ENCODE measurements around the gene TPST2.

TPST2 gene

DNA sequence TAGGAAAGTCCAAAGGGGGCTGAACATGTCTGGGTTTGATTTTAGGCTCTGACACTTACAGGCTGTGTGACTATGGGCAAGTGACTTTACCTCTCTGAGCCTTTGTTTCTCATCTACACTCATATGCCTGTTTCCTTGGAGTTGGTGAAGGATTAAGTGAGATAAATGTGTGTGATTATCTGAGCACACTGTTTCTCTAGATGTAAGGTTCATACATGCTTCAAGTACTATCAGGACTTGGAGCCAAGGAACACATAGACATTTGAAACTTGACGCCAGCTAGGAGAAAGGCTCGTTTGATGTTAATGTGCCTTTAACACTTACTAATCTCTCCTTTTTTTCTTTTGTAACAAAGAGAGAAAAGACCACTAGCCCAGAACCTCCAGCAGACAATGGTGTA lies 18.2 kb upstream of the TPST2 start:
- POLR2A ChIA-PET, result no interaction called here
- CTCF ChIA-PET, result no interaction called here
- TF ChIP-seq NFRKB (IDR thresholded peaks at IDR 0.05) (no peak), LEF1 (IDR thresholded peaks at IDR 0.05; ENCODE audit: borderline replicate concordance) (no peak), SUZ12 (IDR thresholded peaks at IDR 0.05) (no peak), FOXM1 (IDR thresholded peaks at IDR 0.05; ENCODE audit: borderline replicate concordance) (no peak), HDGF (IDR thresholded peaks at IDR 0.05; ENCODE audit: borderline replicate concordance) (no peak), ZNF384 (IDR thresholded peaks at IDR 0.05) (no peak), FOXA1 (IDR thresholded peaks at IDR 0.05) (no peak), CTBP1 (IDR thresholded peaks at IDR 0.05; ENCODE audit: borderline replicate concordance) (no peak), SP1 (IDR thresholded peaks at IDR 0.05) (no peak), L3MBTL2 (conservative IDR thresholded peaks at IDR 0.05) (no peak), ELF4 (IDR thresholded peaks at IDR 0.05) (no peak), PKNOX1 (IDR thresholded peaks at IDR 0.05) (no peak), TARDBP (IDR thresholded peaks at IDR 0.05) (no peak)
- no peak for DNase-seq (ENCODE audit: extremely low spot score)

DNA sequence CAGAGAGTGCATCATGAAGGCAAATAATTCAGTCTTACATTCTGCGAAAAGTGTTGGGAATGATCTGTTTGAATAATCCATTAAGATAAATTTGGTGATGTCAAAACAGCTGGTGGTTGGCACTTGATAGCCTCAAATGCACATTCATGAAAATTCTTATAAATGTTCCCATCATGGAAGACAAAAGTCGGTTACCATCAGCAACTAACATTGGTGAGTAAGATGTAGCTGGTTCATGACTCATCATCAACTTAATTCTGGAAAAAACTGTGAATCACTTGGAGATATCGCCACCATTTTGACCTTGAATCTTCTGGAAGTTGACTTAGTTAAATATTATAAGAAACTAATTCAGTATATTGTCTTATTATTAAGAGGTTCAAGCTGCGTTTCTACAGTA lies 16.7 kb upstream of the TPST2 start:
- no peak for DNase-seq (ENCODE audit: extremely low spot score)
- TF ChIP-seq SUZ12 (IDR thresholded peaks at IDR 0.05), result no peak
- POLR2A ChIA-PET, result no interaction called here
- CTCF ChIA-PET, result no interaction called here

DNA sequence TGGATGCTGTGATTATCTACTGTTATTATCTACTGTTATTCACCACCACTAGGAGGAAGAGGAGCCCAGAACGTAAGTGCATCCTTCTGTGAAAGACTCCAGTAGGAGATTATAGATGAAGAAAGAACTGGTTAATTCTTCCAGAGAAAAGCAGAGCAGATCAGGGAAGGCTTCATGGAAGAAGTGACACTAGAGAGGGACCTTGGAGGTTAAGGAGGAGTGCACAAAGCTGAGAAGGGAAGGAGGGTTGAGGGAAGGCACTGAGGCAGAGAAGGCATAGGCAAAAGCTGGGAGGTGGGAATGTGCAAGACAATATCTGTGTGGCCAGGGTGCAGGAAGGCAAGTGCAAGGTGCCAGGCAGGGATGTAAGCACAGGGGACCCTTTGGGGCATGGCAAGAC lies 14.4 kb upstream of the TPST2 start:
- POLR2A ChIA-PET, result no interaction called here

DNA sequence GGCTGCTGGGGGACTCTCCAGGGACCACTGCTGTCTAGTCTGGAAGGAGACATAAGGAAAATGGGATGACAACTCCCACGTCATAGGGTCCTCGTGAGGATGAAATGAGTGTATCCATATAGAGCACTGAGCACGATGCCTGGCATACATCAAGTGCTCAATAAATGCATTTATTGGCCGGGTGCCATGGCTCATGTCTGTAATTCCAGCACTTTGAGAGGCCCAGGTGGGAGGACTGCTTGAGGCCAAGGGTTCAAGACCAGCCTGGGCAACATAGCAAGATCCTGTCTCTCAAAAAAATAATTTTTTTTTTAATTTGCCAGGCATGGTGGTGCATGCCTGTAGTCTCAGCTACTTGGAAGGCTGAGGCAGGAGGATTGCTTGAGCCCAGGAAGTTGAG lies 12.2 kb upstream of the TPST2 start:
- ChIA-PET CTCF (no interaction called here), POLR2A (no interaction called here)
- no peak for TF ChIP-seq L3MBTL2 (conservative IDR thresholded peaks at IDR 0.05)
- no peak for TF ChIP-seq ARNT (IDR thresholded peaks at IDR 0.05)
- no peak for TF ChIP-seq BHLHE40 (IDR thresholded peaks at IDR 0.05; ENCODE audit: borderline replicate concordance)
- no peak for TF ChIP-seq SUZ12 (IDR thresholded peaks at IDR 0.05)
- no peak for TF ChIP-seq LEF1 (IDR thresholded peaks at IDR 0.05; ENCODE audit: borderline replicate concordance)
- TF ChIP-seq TARDBP (IDR thresholded peaks at IDR 0.05), result no peak
- no peak for DNase-seq (ENCODE audit: extremely low spot score)

More for the DNA sequence above, 14.4 kb upstream of the TPST2 start:
- CTCF ChIA-PET, result no interaction called here
- DNase-seq (ENCODE audit: extremely low spot score), result no peak
- TF ChIP-seq ZNF384 (IDR thresholded peaks at IDR 0.05), result no peak
- TF ChIP-seq FOXA1 (IDR thresholded peaks at IDR 0.05), result no peak
- TF ChIP-seq SP1 (IDR thresholded peaks at IDR 0.05), result no peak
- no peak for TF ChIP-seq L3MBTL2 (conservative IDR thresholded peaks at IDR 0.05)
- TF ChIP-seq LEF1 (IDR thresholded peaks at IDR 0.05; ENCODE audit: borderline replicate concordance), result no peak
- no peak for TF ChIP-seq HDGF (IDR thresholded peaks at IDR 0.05; ENCODE audit: borderline replicate concordance)
- TF ChIP-seq FOXK2 (IDR thresholded peaks at IDR 0.05), result no peak
- no peak for TF ChIP-seq ARNT (IDR thresholded peaks at IDR 0.05)
- TF ChIP-seq BHLHE40 (IDR thresholded peaks at IDR 0.05; ENCODE audit: borderline replicate concordance), result no peak
- TF ChIP-seq FOXM1 (IDR thresholded peaks at IDR 0.05; ENCODE audit: borderline replicate concordance), result no peak
- TF ChIP-seq NFRKB (IDR thresholded peaks at IDR 0.05), result no peak
- no peak for TF ChIP-seq PKNOX1 (IDR thresholded peaks at IDR 0.05)
- TF ChIP-seq SUZ12 (IDR thresholded peaks at IDR 0.05), result no peak
- TF ChIP-seq CTBP1 (IDR thresholded peaks at IDR 0.05; ENCODE audit: borderline replicate concordance), result no peak
- no peak for TF ChIP-seq ELF4 (IDR thresholded peaks at IDR 0.05)
- no peak for TF ChIP-seq TARDBP (IDR thresholded peaks at IDR 0.05)

DNA sequence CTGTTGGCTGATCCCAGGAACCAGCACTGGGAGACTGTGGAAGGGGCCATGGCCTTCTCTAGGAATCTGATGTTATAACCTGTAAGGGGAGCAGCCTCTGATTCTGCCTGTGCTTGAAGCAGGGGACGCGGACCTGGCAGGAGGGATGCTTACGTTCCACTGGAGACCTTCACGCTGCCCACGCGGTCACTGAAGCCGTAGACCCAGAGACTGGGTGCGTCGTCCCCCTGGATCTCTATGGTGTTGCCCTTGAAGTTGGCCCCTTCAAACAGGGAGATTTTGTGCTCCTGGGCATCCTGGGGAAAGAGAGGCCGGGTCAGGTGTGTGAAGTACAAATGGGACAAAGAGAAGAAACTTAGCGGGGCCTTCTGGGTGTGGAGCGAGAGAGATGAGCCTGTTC lies 11.8 kb upstream of the TPST2 start:
- no peak for DNase-seq (ENCODE audit: extremely low spot score)
- ChIA-PET CTCF (no interaction called here), POLR2A (no interaction called here)
- TF ChIP-seq CTBP1 (IDR thresholded peaks at IDR 0.05; ENCODE audit: borderline replicate concordance) (no peak), LEF1 (IDR thresholded peaks at IDR 0.05; ENCODE audit: borderline replicate concordance) (no peak), FOXM1 (IDR thresholded peaks at IDR 0.05; ENCODE audit: borderline replicate concordance) (no peak), ZNF384 (IDR thresholded peaks at IDR 0.05) (no peak), ARNT (IDR thresholded peaks at IDR 0.05) (no peak), L3MBTL2 (conservative IDR thresholded peaks at IDR 0.05) (no peak), HDGF (IDR thresholded peaks at IDR 0.05; ENCODE audit: borderline replicate concordance) (no peak), TARDBP (IDR thresholded peaks at IDR 0.05) (no peak), FOXA1 (IDR thresholded peaks at IDR 0.05) (no peak), SUZ12 (IDR thresholded peaks at IDR 0.05) (no peak), PKNOX1 (IDR thresholded peaks at IDR 0.05) (no peak), SP1 (IDR thresholded peaks at IDR 0.05) (no peak), ELF4 (IDR thresholded peaks at IDR 0.05) (no peak), NFRKB (IDR thresholded peaks at IDR 0.05) (no peak), FOXK2 (IDR thresholded peaks at IDR 0.05) (no peak)

DNA sequence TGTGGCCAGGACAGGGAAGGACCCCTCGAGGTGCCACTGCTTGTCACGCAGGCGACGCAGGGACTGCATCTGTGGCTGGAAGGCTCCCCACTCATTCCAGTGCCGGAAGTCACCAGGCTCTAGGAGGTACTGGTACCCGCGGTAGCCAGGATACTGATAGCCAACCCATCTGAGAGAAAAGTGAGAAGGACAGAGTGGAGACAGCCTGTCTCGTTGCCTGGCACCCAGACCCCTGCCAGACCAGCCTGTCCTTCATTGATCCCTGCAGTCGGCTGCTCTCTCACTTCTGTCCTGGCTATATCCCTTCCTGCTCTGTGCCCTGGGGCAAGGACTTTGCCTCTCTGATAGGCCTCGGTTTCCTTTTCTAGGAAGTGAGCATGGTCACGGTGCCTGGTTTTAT lies 9.6 kb upstream of the TPST2 start:
- no peak for TF ChIP-seq FOXK2 (IDR thresholded peaks at IDR 0.05)
- TF ChIP-seq BHLHE40 (IDR thresholded peaks at IDR 0.05; ENCODE audit: borderline replicate concordance), result no peak
- no peak for TF ChIP-seq NFRKB (IDR thresholded peaks at IDR 0.05)
- no peak for TF ChIP-seq HDGF (IDR thresholded peaks at IDR 0.05; ENCODE audit: borderline replicate concordance)
- TF ChIP-seq ARNT (IDR thresholded peaks at IDR 0.05), result no peak
- TF ChIP-seq L3MBTL2 (conservative IDR thresholded peaks at IDR 0.05), result no peak
- no peak for DNase-seq (ENCODE audit: extremely low spot score)
- ChIA-PET POLR2A (no interaction called here), CTCF (no interaction called here)

- TF ChIP-seq FOXA1 (IDR thresholded peaks at IDR 0.05) (no peak), HDGF (IDR thresholded peaks at IDR 0.05; ENCODE audit: borderline replicate concordance) (no peak), NFRKB (IDR thresholded peaks at IDR 0.05) (no peak), FOXM1 (IDR thresholded peaks at IDR 0.05; ENCODE audit: borderline replicate concordance) (no peak), L3MBTL2 (conservative IDR thresholded peaks at IDR 0.05) (no peak), LEF1 (IDR thresholded peaks at IDR 0.05; ENCODE audit: borderline replicate concordance) (no peak), PKNOX1 (IDR thresholded peaks at IDR 0.05) (no peak), FOXK2 (IDR thresholded peaks at IDR 0.05) (no peak), TARDBP (IDR thresholded peaks at IDR 0.05) (no peak), BHLHE40 (IDR thresholded peaks at IDR 0.05; ENCODE audit: borderline replicate concordance) (no peak), CTBP1 (IDR thresholded peaks at IDR 0.05; ENCODE audit: borderline replicate concordance) (no peak), SUZ12 (IDR thresholded peaks at IDR 0.05) (no peak), ARNT (IDR thresholded peaks at IDR 0.05) (no peak), ZNF384 (IDR thresholded peaks at IDR 0.05) (no peak), SP1 (IDR thresholded peaks at IDR 0.05) (no peak), ELF4 (IDR thresholded peaks at IDR 0.05) (no peak)
- DNase-seq (ENCODE audit: extremely low spot score), result no peak
- CTCF ChIA-PET, result no interaction called here
- POLR2A ChIA-PET, result no interaction called here
Measured at GRCh38 chr22:26597480-26597879, 7.5 kb upstream of the TPST2 start.
